GM18508 (cell line): ENCODE results near the gene SEC14L1.
"Not testable (repeated sequence)": the region's sequence is repeated elsewhere in the genome, so short reads cannot be mapped to it uniquely, and the experiment has no call there.

Source experiments
- ATAC-seq: cut with Tn5 transposase; IDR thresholded peaks from one replicate; pipeline ENCODE4 v1.9.1; 2021; ENCODE audit warnings: moderate number of reproducible peaks; ENCODE audit not compliant: insufficient read depth, unreplicated experiment

The SEC14L1 gene

DNA sequence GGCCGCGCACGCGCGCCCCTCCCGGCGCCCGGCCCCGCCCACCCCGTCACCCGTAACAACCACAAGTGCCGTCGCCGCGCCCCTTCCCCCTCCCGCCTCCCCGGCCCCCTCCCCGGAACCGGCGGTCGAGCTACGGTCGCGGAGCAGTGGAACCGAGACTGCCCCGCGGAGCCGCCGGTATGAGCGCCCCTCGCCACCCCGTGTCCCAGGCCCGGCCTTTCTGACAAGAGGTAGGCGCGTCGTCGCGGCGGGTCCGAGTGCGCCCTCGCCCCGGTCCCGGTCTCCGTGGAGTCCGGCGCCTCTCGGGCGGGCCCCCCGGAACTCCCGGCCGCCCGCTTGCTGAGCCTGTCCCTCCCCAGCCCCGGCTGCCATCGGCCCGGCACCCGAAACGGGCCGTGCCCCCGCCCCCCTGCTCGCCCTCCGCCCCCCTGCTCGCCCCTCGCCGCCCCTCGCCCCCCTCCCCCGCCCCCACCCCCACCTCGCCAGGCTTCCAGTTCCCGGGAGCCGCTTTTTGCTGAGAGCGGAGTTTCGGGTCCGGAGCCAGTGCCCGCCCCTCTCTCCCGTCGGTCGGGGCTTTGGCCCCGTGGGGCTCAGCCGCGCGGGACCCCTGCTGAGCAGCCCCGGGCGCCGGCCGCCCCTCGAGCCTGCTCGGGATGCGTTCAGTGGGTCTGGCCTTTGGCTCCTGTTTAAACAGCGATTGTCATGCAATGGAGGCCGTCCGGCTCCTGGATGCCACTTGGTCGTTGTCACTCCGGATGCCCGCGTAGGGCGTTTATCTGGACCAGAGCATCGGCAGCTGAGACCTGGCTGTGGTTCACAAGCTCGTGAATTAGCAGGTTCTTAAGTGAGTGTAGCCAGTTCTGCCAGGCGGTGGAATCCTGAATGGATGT lies at the start of gene SEC14L1:
TSS of gene SEC14L1 (plus strand) at position 92 of the 890 bp plus-strand sequence. CDS start 2,628 bp downstream, outside the sequence.
- no peak for ATAC-seq

DNA sequence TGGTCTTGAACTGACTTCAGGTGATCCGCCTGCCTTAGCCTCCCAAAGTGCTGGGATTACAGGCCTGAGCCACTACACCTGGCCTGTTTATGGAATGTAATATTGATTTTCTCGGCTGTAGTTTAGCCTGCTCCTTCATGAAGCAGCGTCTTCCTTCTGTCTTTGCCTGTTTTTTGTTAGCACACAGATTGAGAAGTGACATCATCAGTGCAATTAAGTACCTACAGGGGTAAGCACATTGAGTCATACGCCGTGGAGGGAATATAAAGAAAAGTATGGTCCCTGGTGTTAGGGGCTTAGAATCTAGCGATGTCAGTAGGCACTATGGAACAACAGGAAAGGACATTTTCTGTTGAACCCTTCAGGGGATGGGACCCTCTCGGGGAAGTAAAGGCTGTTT lies 48.7 kb upstream of the SEC14L1 start:
- ATAC-seq: no peak

DNA sequence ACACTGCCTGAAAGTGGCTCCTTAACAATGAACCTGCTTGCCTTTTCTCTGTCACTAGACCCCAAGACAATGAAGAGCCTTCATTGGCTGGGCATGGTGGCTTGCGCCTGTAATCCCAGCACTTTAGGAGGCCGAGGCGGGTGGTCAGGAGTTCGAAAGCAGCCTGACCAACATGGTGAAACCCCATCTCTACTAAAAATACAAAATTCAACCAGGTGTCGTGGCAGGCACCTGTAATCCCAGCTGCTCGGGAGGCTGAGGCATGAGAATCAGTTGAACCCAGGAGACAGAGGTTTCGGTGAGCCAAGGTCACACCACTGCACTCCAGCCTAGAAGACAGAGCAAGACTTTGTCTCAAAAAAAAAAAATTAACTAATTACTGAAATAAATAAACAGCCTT lies 45.3 kb upstream of the SEC14L1 start:
- no peak for ATAC-seq

DNA sequence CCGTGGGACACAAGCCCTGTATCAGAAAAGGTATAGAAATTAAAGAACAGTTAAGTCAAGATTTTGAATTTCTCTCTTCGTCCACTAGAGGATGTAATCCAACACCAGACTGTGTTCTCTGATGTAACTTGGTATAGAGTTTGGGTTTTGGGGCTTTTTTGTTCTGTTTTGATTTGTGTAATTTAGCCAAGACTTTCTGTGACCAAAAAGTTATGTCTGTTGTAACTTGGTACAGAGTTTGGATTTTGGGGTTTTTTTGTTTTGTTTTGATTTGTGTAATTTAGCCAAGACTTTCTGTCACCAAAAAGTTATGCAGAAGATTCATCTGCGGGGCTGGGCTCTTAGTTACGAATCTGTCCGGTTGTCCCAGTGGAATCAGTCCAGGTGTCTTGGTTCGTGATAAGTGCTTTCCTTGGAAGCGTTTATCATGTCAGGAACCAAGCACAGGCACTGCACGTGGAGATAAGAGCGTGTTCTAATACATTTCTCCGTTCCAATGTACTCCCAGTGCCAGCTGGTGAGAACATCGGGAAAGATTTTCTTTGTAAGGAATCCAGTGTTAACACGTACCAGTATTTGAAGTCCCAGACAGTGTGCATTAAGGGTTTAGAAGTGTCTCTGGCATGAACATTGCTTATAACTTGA lies 44.1 kb upstream of the SEC14L1 start:
- no peak for ATAC-seq

DNA sequence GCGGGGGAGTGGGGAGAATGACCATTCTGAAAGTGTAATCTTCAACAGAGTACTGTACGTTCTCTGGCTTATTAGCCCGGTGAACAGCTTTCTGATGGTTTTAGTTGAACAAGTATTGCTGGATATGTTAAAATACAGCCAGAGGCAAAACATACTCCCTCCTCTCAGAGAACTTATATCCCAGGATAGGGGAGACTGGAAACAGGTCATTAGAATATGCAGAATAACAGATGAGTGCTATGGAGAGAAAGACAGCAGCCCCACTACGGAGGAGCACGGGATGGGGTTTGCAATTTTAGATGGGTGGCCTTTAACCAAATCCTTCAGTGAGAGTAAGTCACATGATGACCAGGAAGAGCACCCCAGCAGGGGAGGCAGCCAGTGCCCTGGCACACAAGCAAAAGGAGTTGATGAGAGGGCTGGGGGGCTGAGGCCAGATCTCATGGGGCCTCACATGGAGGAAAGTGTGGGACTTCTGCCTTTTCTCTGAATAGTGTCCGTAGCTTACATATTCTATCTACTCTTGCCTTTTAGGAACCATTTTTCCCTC lies 43.1 kb upstream of the SEC14L1 start:
- ATAC-seq: no peak

DNA sequence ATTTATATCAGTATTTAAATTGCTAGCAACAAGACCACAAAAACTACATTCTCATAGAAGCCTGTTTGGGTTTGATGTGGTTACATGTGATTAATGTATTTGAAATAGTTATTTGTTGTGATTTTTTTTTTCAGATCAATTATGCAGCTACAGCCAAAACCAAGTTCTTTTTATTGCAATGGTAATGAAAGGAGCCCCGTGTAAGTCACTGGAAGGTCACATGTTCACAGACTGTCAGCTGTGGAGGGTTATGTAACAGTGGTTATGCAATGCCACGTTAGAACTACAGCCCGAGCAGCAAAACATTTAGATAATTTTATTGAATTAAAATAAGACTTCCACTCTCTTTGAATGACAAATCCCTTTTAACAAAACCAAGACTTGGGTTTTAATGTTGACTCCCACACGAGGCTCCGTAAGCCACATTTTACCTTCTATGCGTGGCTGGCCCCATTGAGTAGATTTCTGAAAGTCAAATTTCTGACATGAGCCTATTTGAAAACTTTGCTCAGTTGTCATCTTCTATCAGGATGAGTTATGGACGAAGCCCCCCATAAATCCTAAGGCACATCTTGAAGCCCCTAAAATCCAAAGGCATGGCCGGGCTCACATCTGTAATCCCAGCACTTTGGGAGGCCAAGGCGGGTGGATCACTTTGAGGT lies 41.8 kb upstream of the SEC14L1 start:
- no peak for ATAC-seq

DNA sequence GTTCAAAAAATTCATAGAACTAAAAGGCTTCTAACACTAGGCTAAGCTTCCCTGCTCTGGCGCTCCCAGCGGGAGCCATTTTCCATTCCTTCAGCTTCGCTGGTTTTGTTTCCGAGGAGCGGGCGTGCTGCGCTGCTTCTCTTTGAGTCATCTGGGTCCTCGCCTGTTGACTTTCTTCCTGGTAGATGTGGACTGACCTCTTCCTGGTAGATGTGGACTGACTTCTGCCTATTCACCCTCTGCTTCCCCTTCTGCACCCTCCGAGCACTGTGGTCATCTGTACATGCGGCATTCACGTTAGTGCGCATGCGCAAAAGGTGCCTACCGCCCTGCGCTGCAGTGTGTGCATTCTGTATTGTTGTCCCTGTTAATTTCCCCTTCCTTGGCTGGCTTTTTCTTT lies 40.8 kb upstream of the SEC14L1 start:
- ATAC-seq: no peak

DNA sequence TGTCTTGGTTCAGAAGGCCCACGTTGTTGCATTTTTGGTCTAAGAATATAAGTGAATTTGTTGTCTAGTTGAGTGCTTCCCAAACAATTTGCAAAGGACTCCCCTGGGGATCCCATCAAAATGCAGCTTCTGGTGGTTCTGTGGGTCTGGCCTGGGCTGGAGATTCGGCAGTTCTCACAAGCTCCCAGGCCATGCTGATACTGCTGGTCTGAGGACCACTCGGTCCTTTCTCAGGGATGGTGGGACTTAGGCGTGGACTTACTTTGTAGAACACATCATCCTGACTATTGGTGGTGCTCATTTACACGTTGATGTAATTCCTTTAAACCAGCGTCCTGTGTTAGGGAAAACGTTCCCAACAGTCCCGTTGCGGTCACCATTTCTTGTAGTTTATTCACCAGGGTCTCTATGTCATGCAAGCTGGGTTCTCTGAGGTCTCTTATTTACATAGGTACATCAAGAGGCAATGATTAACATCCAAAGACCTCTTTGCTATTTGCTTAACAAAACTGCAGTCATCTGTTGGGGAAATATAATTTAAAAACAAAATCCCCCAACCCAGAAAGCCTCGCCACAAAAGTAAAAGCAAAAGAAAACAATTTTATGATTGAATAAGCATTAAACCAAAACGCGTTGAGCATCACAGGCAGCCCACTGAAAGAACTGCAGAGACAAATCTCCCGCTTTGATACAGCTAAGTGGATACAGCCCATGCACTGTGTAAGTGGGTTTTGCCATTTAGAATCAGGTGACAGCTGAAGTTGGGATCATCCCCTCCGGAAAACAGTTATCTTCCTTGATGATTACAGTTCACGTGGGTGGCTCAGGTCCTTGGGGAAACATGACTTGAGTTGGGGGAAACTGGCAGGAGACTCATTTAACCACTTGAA lies 39.0 kb upstream of the SEC14L1 start:
- ATAC-seq: no peak

DNA sequence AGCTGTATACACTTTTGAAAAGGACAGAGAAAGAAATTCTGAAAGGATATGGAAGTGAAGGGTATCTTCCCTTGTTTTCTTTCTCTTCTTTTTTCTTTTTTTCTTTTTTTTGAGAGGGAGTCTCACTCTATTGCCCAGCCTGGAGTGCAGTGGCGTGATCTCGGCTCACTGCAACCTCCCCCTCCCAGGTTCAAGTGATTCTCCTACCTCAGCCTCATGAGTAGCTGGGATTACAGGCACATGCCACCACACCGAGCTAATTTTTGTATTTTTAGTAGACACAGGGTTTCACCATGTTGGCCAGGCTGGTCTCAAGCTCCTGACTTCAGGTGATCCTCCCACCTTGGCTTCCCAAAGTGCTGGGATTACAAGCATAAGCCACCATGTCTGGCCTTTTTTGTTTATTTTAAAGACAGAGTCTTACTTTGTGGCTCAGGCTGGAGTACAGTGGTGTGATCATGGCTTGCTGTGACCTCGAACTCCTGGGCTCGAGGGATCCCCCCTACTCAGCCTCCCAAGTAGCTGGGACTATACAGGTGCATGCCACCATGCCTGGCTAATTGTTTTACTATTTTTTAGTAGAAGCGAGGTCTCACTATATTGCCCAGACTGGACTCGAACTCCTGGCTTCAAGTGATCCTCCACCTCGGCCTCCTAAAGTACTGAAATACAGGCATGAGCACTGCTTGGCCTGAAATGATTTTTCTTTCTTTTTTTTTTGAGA lies 38.2 kb upstream of the SEC14L1 start:
- ATAC-seq: not testable (repeated sequence)

DNA sequence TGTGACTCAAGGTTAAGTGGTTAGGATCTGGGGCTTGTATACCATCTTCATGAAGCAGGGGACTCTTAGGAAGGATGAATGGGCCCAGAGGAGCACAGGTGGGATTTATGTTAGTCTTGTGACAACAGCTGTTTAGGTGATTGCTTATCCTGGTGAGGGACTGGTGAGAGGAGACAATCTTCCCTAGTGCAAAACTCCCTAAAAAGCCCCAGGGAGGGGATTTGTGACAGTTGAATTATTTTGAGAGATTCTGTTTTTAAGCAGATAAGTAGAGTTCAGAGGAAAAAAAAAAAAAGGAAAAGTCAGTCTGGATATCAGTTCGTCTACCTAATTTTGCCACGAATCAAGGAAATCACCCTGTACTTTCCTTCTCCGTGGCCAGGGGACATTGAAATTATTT lies 35.1 kb upstream of the SEC14L1 start:
- ATAC-seq: no peak

DNA sequence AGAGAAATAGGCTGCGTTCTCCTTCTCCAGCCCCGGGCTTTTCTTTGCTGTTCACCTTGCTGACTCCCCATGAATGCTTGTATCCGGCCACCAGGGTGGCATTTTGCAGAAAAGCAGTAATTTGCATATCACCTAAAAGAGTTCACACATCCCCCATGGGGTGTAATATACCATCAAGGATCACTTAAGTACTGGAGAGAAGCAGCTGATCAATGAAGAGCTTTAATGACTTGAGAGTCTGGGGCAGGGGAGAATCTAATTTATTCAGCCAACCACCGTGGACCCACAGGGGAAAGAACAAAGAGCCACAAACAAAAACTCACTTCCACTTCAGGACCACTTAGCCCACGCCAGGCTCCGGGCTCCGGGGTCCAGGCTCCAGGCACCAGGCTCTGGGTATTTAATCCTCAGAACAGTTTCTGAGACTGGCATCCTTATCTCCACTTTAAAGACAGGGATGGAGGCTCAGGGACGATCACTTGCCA lies 33.9 kb upstream of the SEC14L1 start:
- ATAC-seq: peak; percentile 27

DNA sequence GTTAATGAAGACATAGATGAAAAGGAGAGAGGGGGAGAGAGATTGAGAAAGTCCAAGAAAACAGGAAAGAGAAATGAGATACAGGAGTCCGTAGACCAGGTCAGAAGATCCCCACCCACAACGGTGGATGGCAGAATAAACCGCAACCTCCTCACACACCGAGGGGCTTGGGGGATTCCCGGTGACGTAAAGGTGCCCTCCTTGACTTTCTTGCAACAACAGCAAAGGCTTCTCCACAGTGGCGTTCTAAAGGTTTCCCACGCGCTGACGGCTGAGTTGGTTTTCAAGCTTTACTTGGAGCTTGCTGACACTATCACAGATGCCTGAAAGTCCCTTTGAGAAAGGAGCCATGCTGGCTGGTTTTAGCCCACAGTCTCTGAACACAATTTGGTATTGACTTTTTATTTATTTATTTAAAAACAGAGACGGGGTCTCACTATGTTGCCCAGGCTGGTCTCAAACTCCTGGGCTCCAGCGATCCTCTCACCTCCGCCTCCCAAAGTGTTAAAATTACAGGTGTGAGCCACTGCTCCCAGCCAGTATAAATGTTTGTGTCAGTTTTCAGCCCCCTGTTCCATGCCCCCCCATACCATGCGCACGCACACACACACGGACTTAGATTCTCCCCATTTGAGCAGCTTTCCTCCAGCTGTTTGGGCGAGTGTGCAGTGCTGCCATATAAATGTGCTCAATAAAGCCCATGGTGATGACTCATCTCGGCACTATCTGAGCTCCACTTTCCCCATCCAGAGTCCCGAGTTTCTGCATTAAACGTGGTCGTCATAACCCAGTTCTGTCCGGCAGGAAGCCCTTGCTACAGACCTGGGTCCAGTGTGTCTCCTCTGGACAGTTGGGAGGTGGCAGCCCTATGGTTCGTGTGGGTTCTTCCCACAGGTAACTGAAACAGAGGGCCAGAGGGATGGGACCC lies 33.0 kb upstream of the SEC14L1 start:
- peak; percentile 47 for ATAC-seq

DNA sequence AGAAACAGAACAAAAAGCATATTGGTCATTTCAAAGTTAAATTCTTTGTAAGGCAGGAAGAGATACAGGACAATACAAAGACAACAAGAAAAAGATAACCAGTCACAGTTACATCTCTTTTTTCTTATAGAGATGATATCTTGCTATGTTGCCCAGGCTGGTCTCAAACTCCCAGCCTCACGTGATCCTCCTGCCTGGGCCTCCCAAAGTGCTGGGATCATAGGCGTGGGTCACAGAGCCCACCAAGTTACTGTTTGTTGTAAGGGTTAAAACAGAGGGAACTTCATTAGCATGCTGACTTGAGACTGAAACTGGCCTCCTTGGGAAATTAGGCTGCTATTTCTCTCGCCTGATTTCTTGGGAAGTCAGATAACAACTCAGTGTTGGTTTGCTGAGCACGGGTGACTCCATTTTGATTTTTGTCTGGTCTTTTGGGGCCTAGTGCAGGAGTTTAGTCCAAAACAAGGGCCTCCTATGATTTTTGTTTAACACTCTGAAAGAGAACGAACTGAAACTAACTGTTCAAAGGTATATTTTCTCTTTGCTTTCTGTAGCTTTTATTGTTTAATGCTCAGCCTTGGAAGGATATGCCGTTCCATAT lies 31.5 kb upstream of the SEC14L1 start:
- no peak for ATAC-seq

DNA sequence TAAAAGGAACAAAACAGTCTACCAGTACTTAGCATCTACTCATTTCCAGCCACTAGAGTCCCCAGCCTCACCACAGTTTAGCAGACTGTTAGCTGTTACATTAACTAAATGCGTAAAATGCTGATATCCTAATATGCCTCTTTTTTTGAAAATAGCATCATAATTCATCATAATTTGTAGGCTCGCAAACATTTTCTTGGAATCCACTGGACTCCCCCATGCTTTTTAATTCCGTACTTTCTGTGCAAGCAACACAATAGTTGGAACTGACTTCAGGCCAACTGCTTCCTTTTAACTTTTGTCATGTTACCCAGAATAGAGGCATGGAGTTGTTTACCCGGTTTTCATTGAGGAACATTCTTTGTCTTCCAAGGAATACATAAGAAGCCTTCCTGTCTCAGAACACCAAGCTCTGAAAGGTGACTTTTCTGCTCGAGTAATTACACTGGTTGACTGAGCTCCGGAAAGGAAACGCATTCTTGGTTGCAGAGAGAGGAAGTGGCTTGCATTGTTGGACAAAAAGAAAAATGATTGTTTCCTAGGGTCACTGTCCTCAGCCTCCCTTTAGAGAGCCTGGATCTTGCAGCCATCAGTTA lies 30.9 kb upstream of the SEC14L1 start:
- no peak for ATAC-seq

DNA sequence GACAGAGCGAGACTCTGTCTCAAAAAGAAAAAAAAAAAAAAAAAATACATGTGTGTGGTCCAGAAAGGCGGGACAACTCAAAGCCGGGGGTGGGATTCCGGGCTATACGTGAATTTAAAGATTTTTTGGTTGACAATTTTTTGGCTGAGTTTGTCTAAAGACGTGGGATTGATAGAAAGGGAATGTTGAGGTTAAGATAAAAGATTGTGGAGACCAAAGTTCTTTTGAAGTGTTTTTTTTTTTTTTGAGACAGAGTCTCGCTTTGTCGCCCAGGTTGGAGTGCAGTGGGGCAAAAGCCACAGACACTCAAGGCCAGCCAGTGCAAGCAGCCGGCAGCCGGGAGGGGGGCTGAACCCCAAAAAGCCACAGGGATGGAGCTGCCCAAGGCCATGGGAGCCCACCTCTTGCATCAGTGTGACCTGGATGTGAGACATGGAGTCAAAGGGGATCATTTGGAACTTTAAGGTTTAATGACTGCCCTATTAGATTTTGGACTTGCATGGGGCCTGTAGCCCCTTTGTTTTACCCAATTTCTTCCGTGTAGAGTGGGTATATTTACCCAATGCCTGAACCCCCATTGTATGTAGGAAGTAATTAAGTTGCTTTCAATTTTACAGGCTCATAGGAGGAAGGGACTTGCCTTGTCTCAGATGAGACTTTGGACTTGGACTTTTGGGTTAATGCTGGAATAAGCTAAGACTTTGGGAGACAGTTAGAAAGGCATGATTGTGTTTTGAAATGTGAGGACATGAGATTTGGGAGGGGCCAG lies 29.4 kb upstream of the SEC14L1 start:
- ATAC-seq: not testable (repeated sequence)

DNA sequence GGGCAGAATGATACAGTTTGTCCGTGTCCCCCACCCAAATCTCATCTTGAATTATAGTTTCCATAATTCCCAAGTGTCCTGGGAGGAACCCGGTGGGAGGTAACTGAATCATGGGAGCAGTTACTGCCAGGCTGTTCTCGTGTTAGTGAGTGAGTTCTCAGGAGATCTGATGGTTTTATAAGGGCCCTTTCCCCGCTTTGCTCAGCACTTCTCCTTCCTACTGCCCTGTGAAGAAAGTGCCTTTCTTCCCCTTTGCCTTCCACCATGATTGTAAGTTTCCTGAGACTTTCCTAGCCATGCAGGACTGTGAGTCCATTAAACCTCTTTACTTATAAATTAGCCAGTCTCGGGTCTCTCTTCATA lies 28.9 kb upstream of the SEC14L1 start:
- ATAC-seq: no peak

DNA sequence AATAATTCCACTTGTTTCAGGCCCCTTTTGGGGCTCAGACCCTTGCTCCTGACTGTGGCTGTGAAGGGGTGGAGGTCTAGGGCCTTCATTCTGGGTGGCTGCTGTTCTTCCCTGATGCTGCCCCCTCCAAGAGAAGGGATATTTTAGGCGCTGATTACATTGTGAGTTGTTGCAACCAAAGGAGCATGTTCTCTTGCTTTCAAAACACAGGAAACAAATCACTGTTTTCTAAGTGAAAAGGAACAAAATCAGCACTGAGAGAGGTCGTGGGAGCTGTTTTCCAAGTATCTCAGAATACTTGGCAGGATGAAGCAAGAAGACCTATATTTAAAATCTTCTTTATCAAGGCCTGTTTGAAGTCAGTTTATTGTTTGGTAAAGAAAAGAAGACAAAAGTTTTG lies 25.3 kb upstream of the SEC14L1 start:
- no peak for ATAC-seq
